HG02885 (cell line): ENCODE measurements around the gene SLC16A10.
"Not testable (repeated sequence)": the region's sequence is repeated elsewhere in the genome, so short reads cannot be mapped to it uniquely, and the experiment has no call there.

Experiments
- ATAC-seq: cut with Tn5 transposase; IDR thresholded peaks from one replicate; pipeline ENCODE4 v1.9.1; 2021; ENCODE audit warnings: mild to moderate bottlenecking; ENCODE audit not compliant: unreplicated experiment, poor library complexity

The SLC16A10 gene

GRCh38 chr6:111177131-111177530, 89.8 kb downstream of the SLC16A10 start:
- no peak for ATAC-seq

- no peak for ATAC-seq
These were observed 96.6 kb downstream of the SLC16A10 start for GRCh38 chr6:111183702-111184517.

GRCh38 chr6:111184827-111185532, 97.7 kb downstream of the SLC16A10 start:
- ATAC-seq, result no peak

GRCh38 chr6:111185954-111186353, 98.7 kb downstream of the SLC16A10 start:
- ATAC-seq, result no peak

DNA sequence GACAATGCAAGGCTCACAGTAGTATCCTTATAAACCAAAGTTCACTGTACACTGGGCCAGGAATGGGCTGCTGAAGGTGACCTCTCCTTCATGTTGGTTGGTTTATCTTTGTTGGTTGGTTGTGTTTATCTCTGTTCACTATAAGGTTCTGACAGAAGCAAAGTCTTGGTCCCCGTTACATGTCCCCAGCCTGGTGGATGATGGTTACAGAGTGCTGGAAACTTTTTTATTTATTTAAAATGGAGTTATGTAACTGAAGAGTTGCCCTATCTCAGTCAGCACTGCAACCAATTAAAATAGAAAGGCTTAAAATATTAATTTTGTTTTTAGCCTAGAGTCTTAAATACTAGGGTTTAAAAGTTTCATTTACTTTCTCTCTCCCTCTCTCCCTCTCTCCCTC, 100.6 kb downstream of the SLC16A10 start:
- no peak for ATAC-seq

DNA sequence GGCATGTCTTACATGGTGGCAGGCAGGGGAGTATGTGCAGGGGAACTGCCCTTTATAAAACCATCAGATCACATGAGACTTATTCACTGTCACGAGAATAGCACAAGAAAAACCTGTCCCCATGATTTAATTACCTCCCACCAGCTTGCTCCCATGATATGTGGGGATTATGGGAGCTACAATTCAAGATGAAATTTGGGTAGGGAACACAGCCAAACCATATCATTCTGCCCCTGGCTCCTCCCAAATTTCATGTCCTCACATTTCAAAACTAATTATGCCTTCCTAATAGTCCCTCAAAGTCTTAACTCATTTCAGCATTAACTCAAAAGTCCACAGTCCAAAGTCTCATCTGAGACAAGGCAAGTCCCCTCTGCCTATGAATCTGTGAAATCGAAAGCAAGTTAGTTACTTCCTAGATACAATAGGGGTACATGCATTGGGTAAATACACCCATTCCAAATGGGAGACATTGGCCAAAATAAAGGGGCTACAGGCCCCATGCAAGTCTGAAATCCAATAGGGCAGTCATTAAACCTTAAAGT, 102.4 kb downstream of the SLC16A10 start:
- not testable (repeated sequence) for ATAC-seq

- ATAC-seq, result no peak
These were observed 103.3 kb downstream of the SLC16A10 start for GRCh38 chr6:111190637-111191036.

DNA sequence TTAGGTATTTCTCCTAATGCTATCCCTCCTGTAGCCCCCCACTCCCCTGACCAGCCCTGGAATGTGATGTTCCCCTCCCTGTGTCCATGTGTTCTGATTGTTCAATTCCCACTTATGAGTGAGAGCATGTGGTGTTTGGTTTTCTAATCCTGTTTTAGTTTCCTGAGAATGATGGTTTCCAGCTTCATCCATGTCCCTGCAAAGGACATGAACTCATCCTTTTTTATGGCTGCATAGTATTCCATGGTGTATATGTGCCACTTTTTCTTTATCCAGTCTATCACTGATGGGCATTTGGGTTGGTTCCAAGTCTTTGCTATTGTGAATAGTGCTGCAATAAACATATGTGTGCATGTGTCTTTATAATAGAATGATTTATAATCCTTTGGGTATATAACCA, 103.8 kb downstream of the SLC16A10 start:
- ATAC-seq, result not testable (repeated sequence)

DNA sequence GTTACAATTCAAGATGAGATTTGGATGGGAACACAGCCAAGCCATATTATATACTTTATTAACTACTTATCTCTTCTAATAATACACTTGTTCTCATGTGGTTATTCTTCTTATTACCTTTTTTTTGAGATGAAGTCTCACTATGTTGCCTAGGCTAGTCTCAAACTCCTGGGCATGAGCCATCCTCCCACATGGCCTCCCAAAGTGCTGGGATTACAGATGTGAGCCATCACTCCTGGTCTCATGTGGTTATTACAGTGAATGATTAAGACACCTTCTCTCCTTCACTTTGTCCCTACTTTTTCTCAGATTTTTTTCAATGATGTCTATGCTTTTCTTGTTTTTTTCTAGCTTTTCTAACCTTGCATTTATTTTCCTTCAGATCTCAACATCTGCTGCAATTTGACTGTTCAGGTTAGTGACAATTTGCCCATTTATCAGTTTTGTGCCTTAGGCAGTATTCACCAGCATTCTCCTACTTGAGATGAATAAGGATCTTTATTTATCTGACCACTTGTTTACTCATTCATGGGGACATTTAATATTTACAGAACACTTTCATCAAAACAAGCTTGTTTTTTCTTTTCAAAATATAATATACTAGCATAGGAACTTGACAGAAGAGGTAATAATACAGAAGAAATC, 105.7 kb downstream of the SLC16A10 start:
- no peak for ATAC-seq

- ATAC-seq, result no peak
These were observed 108.4 kb downstream of the SLC16A10 start for GRCh38 chr6:111195656-111196055.

DNA sequence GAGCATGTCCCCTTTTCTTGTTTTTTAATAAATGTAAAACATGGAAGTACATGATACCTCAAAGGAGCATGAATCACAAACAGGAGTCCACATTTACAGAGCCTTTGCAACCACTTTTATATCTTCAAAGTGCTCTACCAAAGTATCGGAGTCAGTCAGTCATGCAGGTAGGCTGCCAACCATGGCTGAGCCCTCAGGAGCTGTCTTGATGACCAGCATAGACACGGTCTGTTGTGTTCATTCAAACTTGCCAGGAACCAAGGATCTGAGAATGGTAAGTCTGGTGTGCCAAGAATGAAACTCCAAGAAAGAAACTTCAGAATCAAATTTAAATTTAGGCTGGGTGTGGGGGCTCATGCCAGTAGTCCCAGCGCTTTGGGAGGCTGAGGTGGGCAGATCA, 111.5 kb downstream of the SLC16A10 start:
- no peak for ATAC-seq

DNA sequence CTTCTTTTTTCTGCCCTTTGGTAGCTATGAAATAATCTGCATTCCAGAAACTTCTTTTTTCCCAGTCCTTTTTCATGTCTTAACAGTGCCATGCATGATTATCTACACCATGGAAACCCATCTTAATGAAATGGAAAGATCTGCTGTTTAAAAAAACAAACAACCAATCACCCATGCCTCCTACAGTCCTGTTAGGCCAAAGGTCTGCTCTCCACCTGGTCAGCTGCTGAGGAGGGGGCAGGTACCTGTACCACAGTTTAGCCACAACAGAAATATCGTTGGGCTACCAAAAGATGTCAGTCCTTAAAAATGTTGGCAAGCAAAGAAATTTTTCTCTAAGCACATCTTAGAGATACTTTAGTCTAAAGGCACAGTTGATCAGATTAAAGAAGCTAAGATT, 112.6 kb downstream of the SLC16A10 start:
- no peak for ATAC-seq

- ATAC-seq, result no peak
These were observed 113.3 kb downstream of the SLC16A10 start for GRCh38 chr6:111200350-111201243.

DNA sequence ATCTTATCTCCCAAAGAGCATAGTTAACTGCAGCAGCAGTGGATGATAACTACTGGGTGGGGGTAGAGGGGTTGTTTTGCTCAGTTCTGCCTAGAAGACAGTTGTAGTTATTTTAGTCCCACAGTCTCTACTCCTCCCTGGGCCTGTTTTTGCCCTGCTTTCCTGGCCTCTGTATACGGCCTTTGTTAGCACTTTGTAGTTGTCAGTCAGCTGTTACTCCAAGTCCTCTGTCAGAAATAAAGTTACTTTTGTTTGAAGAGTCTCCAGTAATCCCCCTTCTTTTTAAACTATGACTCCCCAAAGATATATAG, 113.9 kb downstream of the SLC16A10 start:
- no peak for ATAC-seq

GRCh38 chr6:111201764-111202163, 114.5 kb downstream of the SLC16A10 start:
- no peak for ATAC-seq

DNA sequence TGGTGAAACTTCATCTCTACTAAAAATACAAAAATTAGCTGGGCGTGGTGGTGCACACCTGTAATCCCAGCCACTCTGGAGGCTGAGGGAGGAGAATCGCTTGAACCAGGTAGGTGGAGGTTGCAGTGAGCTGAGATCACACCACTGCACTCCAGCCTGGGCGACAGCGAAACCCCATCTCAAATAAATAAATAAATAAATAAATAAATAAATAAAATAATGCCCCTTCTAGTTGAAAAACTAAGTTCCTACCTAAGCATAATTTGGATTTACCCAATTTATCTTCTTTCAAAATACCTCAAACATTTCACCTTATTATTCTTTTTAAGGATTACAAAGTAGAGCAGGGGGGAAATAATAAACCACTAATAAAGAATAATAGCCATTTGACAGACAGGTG, 116.2 kb downstream of the SLC16A10 start:
- not testable (repeated sequence) for ATAC-seq

GRCh38 chr6:111204305-111204704, 117.0 kb downstream of the SLC16A10 start:
- no peak for ATAC-seq

DNA sequence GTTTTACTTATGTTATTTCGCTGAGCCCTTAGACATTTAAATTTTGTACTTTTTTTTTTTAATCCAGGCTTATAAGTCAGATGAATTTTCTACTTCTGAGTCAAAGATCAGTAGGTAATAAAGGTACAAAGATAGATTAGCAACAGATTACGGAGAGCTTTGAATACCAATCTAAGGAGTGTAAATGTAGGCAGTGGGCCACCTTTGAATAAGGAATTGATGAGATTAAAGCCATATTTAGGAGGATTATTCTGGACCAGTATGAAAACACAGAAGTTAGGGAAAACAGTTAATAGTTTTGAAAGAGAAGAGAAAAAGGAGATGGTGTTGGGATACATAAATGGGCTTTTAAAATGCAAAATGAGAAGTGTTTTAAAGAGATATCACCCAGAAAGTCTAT, 117.6 kb downstream of the SLC16A10 start:
- no peak for ATAC-seq

DNA sequence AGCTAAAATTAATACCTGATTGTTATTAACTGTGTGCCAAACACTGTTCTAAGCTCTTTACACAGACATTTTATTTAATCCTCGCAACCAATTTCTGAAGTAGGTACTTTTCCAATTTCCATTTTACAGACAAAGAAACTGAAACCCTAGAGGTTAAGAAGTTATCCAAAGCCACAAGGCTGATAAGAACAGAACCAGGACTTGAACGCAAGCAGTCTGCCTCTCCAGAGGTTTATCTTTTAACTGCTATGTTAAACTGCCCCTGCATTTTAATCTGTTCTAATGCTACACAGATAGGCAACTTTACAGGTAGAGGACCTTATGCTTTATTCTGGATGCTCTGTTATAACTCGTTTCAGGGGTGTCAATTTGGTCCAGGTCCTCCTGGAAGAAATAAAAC, 118.2 kb downstream of the SLC16A10 start:
- ATAC-seq, result no peak
